Skin epidermis (tissue), 12 donors: ENCODE results near the gene ACOXL.
"Not testable (repeated sequence)": the region's sequence is repeated elsewhere in the genome, so short reads cannot be mapped to it uniquely, and the experiment has no call there.

Experiments
- H3K27ac ChIP-seq, 21 experiments: fragments of 200-600 bp; sonication (generic) in 11 of 21; one replicate each; pipeline ENCODE4 v1.5.0; 2020; ENCODE audit warnings: mild to moderate bottlenecking in 3 of 21, inconsistent platforms in 2 of 21, moderate library complexity in 2 of 21
- H3K4me3 ChIP-seq, 7 experiments: fragments of 200-600 bp; sonication (generic) in 2 of 7; one replicate each; pipeline ENCODE4 v1.5.0; 2020; ENCODE audit warnings: inconsistent platforms in 2 of 7, mild to moderate bottlenecking in 2 of 7, moderate library complexity in 1 of 7

ACOXL gene

DNA sequence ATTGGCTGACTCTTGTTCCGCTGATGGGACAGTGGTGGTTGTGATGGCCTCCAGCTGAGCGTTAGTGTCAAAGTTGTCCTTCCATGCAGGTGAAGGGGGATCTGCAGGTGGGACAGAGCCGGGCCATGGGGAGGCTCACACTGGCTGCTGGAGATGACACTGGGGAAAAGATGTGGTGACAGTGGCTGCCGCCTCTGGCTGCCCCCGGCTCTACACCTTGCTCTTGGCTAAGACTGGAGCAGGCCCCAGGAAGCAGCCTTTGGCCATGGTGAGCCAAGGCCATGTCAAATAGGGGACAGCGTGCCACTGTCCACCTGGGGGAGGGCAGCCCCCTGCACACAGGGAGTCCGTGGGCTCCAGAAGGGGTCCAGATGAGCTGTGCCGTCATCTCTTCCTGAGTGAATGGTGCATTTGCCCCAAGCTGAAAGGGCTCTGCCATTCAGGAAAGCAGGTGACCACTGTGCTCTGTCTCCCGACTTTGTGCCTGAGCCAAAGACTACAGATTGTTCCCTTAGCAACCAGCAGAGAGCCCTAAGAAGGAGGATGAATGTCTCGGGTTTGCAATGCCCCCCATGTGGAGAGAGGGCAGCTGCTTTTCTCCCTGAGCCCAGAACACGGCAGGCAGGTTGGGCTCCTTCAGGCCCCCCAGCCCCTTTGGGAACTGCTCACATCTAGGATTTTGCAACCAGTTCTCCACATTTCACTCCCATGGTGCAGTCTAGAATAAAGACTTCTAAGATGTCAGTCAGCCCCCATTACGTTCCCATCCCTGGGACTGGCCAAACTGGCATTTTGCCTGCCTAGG is 309.2 kb downstream of the ACOXL start:
- Histone ChIP-seq H3K4me3 (no peak overlapping the region), H3K27ac (no peak overlapping the region)

DNA sequence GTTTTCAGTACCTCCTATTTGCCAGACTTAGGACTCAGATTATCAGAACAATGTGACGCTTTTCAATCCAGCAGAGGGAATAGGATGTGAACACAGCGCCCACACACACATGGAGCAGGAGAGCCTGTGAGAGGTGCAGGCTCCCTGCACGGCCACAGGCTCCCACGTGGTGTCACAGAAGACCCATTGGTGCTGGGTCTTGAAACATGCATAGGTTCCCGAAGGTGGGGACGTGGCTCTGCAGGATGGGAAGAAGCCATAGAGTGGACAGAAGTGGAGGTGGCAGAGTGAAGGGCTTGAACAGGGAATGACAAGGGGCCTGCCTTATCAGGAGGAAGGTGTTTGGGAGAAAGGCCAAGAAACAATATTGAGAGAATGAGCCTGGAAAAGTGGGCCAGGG is 309.9 kb downstream of the ACOXL start:
- Histone ChIP-seq H3K4me3 (no peak overlapping the region), H3K27ac (no peak overlapping the region)

DNA sequence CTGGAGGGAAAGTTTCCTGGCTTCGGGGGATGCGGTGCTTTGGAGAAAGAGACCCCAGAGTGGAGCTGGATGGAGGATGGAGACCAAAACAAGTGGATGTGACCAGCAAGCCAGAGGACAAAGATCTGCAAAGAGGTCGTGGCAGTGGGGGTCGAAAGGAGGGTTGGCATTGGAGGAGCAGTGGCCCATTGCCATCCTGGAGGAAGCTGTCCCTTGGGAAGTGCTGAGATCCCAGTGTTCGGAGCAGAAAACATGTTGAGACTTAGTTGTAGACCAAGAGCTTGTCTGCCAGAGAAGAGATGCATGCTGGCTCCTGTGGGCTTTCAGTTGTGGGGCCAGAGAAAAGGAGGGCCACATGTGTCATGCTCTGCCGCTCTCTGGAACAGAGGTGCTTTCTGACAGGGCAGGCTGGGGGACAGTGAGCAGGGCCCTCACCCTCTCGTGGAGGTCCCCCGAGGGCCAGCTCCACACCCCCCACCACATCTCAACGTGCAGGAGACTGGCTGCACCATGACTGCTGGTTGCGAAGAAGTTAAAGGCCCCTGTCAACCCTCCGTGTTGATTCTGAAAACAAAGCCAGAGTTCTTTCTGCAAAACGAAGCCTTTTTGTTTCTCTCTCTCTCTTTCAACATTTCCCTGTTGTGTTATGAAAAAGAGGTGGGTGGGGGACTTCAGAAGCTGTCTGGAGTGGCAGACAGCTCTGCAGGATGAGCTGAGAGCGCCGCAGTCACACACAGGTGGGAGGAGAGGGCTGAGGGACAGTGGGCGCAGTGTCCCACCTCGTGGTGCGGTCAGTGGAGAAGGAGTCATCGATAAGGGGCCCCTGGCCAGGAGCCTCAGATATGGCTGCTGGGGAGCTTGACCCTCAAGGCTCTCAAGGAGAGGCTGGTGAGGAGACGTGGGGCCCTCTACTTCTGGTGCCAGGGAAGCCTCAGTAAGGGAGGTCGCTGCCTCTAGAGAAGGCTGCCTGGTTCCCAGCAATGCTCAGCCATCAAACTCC is 310.7 kb downstream of the ACOXL start:
- no peak overlapping the region for H3K4me3 ChIP-seq
- H3K27ac ChIP-seq: no peak overlapping the region

GRCh38 chr2:111044066-111044465 is 311.7 kb downstream of the ACOXL start:
- no peak overlapping the region for H3K4me3 ChIP-seq
- no peak overlapping the region for H3K27ac ChIP-seq

DNA sequence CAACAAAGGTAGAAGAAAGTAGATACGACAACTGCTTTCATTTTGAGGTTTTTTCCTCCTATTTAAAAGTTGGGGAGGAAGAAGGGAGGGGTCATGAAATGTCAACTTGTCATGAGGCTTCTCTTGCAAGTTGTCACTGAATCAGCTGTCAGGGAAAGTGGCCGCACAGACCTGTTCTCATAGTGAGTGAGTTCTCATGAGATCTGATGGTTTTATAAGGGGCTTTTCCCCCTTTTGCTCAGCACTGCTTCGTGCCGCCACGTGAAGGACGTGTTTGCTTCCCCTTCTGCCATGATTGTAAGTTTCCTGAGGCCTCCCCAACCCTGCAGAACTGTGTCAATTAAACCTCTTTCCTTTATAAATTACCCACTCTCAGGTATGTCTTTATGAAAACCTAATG is 312.9 kb downstream of the ACOXL start:
- not testable (repeated sequence) for H3K4me3 ChIP-seq, H3K27ac ChIP-seq

GRCh38 chr2:111045771-111046444 is 313.5 kb downstream of the ACOXL start:
- Histone ChIP-seq H3K27ac (no peak overlapping the region), H3K4me3 (no peak overlapping the region)

DNA sequence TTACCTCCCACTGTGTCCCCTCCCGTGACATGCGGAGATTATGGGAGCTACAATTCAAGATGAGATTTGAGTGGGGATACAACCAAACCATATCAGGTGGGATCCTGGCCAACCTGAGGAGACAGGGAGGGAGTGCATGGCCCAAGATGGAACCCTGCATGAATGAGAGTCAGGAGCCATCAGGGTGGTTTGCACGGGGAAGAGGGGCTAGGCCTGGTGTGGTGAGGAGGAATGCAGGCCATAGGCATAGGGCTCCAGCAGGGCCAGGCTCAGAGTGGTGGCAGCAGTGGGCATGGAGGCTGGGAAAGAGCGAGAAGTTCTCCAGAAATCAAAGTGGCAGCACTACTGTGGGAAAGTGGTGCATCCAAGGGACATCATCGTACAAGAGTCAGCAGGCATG is 314.3 kb downstream of the ACOXL start:
- H3K27ac ChIP-seq: no peak overlapping the region
- H3K4me3 ChIP-seq: no peak overlapping the region

- Histone ChIP-seq H3K27ac (no peak overlapping the region), H3K4me3 (no peak overlapping the region)
Measured at GRCh38 chr2:111048856-111049768, 316.7 kb downstream of the ACOXL start.

- no peak overlapping the region for H3K27ac ChIP-seq
- H3K4me3 ChIP-seq: no peak overlapping the region
Measured at GRCh38 chr2:111049792-111050640, 317.6 kb downstream of the ACOXL start.

DNA sequence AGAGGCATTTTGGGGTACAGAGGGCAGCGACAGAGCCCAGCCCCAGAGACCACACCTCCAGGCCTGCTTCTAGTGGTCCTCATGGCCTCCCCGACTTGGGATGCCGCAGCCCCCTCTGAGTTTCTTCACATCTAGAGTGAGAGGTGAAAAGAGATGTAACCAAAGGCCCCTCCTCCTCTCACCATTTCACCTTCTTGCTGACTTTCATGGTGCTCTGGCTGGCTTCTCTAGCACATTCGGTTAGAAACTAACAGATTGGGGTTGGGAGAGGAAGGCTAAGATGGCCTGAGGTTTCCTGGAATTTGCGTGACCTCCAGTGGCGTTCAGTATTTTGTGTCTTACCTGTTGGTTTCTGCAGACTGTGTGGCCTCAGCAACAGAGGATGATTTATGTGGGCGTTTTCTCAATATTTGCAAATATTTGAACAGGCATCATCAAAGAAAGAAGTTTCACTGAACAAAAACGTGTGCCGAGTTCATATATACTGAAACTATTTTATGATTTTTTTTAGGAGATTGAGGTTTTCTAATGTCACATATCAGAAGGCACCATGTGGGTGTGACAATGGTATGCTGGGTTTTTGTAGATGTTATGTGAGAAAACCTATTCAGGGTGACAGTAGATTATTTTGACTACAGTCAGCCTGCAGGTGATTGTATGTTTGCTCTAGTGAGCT is 318.5 kb downstream of the ACOXL start:
- H3K4me3 ChIP-seq: no peak overlapping the region
- no peak overlapping the region for H3K27ac ChIP-seq

DNA sequence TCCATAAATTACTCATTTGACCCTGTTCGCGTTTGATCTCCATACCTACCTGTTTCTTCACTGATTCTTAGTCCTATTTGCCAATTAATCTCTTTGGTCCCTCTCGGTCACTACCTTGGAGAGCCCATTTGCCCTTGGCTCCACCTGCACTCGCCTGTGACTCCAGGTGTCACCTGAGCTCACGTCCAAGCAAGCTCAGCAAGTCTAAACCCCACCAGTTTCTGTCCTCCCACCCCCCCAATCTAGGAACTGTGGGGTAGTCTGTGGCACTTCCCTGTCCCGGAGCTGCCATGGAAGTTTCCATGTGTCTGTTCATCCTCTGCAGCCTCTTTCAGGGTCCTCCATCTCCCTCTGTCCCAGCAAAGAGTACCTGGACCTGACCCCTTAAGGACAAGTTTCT is 320.2 kb downstream of the ACOXL start:
- Histone ChIP-seq H3K27ac (no peak overlapping the region), H3K4me3 (no peak overlapping the region)

DNA sequence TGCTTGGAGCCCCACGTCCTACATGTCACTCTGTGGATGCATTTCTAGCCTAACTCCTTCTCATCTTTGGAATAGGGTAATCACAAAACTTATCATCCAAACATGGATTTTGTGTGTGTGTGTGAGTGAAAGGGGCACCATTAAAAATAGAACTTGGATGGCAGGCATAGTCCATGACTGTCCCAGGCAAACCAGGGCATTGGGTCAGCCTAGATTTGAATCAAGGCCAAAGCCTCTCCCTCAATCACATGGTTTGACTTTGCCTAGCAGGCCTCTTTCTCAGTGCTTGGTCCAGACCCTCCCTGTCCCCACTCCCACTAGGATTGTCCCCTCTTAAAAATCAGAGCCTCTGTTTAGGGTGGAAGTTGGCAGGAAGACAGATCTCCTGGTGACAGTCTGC is 320.9 kb downstream of the ACOXL start:
- Histone ChIP-seq H3K27ac (no peak overlapping the region), H3K4me3 (no peak overlapping the region)

DNA sequence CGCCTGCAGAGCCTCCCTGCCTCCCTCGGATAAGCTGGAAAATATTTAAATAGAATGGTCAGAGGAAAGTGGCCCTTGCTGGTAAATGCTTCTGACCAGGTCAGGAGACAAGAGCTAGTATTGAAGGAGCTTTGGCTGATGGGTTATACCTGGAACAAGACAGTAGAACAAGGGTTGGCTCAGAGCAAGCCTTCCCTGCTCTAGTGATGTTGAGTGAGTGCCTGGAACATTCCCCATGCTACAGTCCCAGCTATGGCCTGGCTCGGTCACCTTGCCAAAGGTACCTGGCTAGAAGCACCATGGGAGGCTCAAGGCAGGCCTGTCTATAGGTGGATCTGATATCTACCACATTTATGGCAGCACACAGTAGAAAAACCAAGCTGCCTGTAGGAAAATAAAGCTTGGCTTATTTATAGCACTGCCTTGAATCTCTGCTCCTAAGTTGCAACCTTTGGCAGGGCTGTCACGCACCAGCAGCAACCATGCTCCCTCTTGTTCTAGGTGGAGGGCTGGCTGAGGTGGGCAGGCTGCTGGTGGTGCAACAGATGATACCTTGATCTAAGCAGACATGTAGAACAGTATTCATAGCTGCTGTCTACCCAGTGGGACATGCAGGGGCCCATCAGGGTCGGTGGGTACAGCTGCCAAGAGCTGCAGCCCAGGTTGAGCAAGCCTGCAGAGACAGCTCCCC is 321.6 kb downstream of the ACOXL start:
- no peak overlapping the region for H3K4me3 ChIP-seq
- H3K27ac ChIP-seq: no peak overlapping the region

DNA sequence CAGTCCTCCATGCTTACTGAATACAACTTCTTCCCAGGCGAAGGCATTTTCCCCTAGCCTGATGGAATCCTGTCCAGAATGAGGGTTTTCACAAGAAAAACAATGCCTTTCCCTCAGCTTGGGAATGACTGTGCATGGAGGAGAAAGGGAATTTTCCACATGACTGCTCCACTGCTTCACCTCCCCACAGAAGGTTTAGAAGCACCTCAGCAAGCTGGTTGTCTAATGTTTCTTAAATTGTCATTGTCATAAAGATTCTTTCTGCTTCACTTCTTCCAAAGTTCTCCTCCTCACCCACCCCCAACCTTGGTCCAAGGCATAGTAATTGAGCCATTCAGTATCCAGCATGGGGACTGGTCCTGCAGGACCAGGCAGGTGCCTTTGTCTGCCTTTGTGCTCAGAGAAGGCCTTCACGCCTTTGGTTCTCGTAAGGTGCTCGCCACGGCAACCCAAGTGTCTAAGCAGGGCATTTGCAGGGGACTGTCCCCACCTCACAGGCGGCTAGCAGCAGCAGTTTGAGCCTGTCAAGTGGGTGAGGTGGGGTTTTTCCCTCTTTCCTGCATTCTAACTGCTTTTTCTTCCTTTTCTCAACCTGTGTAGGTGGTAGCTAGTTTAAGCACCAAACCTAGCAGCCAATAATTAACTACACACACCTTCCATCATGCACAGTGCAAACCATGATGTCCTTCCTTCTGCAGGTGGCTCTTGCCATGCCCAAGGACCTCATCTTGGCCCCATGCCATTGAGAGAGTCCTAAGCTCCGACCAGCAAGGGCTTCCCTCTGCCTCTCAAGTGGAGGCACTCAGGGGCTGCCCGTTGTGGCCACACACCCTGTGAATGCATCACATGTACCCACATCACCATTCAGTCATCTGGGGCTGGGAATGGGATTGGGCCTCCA is 322.7 kb downstream of the ACOXL start:
- Histone ChIP-seq H3K27ac (no peak overlapping the region), H3K4me3 (no peak overlapping the region)

DNA sequence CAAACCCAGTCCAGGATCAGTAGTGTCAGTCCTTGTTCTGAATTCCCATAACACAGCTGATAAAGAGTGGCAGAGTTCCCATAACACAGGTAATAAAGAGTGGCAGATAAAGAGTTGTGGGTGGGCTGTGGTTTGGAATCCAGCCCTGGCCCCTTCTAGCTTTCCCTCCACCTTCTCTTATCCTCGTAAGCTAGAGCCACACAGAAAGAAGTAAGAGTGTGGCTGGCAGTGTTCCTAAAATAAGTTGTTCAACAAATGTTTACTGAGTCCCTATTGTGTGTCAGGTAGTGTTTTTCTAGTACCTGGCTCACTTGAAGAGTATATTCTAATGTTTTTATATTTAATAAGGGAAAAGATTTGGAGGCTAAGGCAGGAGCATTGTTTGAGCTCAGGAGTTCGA is 323.4 kb downstream of the ACOXL start:
- no peak overlapping the region for H3K4me3 ChIP-seq

DNA sequence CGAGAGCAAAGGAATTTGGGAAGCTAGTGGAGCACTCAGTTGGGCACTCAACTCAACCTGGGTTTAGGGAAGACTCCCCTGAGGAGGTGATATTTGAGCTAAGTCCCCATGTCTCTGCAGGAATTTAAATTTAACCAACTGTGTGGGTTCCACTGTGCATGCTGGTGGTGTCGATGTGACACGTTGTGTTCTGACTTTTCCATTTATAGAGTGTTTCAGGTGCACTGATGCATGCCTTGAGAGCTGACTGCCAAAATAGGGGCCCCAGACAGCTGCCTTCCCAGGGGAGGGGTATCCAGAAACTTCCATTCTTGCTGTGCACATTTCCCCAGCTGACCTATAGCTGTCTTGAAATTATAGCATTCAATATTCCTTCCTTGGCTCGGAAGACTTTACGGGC is 324.7 kb downstream of the ACOXL start:
- Histone ChIP-seq H3K4me3 (no peak overlapping the region), H3K27ac (no peak overlapping the region)

More for the DNA sequence above, 323.4 kb downstream of the ACOXL start:
- H3K27ac ChIP-seq: no peak overlapping the region
